ENCODE data around the gene RAPGEF1. TPM values are rescaled to one million over a fixed set of nuclear protein-coding genes. Genes with fewer than 3 reads are reported as not detected.

RAPGEF1 gene
- total and polyA plus RNA-seq, 2 of the 13 experiments (the other 11 are each of a cell fraction or from before 2014, with no cell fraction given), result 21.2 to 38.9 TPM

DNA sequence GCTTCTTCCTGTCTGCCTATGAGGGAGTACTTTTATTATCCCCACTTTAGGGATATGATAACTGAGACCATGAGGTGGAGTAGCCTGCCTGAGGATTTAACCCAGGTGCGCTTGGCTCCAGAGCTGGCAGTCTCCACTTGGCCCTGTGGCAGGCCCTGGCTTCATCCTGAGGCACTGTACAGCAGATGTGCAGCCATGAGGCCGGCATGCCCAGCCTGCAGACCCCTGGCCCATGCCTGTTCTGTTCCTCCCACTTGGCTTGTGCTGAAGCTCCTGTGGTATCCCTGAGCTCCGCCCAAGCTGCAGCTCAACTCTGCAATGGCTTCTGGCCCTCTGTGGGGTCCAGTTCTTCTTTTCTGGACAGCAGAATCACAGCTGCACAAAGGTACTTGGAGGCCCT is 31.8 kb upstream of the RAPGEF1 start:
- CTCF ChIA-PET (ENCODE audit: low intra/inter-chr PET ratio, low total read pairs), result no interaction called here
- Histone ChIP-seq H3K4me2 (ENCODE audit: low read depth, low read length) (no peak overlapping the region), H3K9me3 (ENCODE audit: low read length) (no peaks in the 10 kb centered on the region), H3K4me1 (ENCODE audit: insufficient read depth, low read length) (no peaks in the 10 kb centered on the region), H2AFZ (ENCODE audit: low read length) (no peak overlapping the region), H3K4me3 (replicated peaks in 1 of 3; ENCODE audit: insufficient read depth in 1 of 3, low read depth in 2 of 3, low read length in 3 of 3) (no peak overlapping the region), H3K9ac (ENCODE audit: insufficient read depth, low read depth, low read length) (no peak overlapping the region), H3K79me2 (ENCODE audit: insufficient read depth, low read length) (no peaks in the 10 kb centered on the region), H4K20me1 (ENCODE audit: insufficient read depth, low read length) (no peaks in the 10 kb centered on the region; the same call in 1 of the 2 replicates), H3K36me3 (replicated peaks in 1 of 2; ENCODE audit: control insufficient read depth in 1 of 2, insufficient read depth in 2 of 2, low read length in 2 of 2) (no peaks in the 10 kb centered on the region), H3K27me3 (ENCODE audit: control insufficient read depth in 1 of 2, insufficient read depth in 2 of 2, low read length in 2 of 2) (peaks cover 5 to 23% of the 10 kb centered on the region in 2 experiments; a peak in 3 of 5 replicates), H3K27ac (ENCODE audit: extremely low read length, insufficient read depth, low read length) (no peak overlapping the region)
- intact Hi-C loops (cut with micrococcal nuclease; ENCODE audit: unreplicated experiment) (no loop called here), in situ Hi-C loops (cut with HindIII; ENCODE audit: extremely low pct_ligation_motif_present, low pct_unique_long_range_greater_than_20kb) (no loop called here)
- TF ChIP-seq ZNF777 (CRISPR knock-in tag; IDR thresholded peaks at IDR 0.05), result no peak
- no peak for TF ChIP-seq MIER3 (CRISPR knock-in tag; IDR thresholded peaks at IDR 0.05; ENCODE audit: borderline replicate concordance)
- no peak for TF ChIP-seq NPAS2 (CRISPR knock-in tag; IDR thresholded peaks at IDR 0.05; ENCODE audit: borderline replicate concordance)
- TF ChIP-seq, protein P1, sequence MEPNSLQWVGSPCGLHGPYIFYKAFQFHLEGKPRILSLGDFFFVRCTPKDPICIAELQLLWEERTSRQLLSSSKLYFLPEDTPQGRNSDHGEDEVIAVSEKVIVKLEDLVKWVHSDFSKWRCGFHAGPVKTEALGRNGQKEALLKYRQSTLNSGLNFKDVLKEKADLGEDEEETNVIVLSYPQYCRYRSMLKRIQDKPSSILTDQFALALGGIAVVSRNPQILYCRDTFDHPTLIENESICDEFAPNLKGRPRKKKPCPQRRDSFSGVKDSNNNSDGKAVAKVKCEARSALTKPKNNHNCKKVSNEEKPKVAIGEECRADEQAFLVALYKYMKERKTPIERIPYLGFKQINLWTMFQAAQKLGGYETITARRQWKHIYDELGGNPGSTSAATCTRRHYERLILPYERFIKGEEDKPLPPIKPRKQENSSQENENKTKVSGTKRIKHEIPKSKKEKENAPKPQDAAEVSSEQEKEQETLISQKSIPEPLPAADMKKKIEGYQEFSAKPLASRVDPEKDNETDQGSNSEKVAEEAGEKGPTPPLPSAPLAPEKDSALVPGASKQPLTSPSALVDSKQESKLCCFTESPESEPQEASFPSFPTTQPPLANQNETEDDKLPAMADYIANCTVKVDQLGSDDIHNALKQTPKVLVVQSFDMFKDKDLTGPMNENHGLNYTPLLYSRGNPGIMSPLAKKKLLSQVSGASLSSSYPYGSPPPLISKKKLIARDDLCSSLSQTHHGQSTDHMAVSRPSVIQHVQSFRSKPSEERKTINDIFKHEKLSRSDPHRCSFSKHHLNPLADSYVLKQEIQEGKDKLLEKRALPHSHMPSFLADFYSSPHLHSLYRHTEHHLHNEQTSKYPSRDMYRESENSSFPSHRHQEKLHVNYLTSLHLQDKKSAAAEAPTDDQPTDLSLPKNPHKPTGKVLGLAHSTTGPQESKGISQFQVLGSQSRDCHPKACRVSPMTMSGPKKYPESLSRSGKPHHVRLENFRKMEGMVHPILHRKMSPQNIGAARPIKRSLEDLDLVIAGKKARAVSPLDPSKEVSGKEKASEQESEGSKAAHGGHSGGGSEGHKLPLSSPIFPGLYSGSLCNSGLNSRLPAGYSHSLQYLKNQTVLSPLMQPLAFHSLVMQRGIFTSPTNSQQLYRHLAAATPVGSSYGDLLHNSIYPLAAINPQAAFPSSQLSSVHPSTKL (CRISPR knock-in tag; IDR thresholded peaks at IDR 0.05), result no peak
- no peak for TF ChIP-seq RBAK (CRISPR knock-in tag; IDR thresholded peaks at IDR 0.05)
- no peak for TF ChIP-seq CBX5 (CRISPR knock-in tag; IDR thresholded peaks at IDR 0.05; ENCODE audit: borderline replicate concordance)
- TF ChIP-seq, protein P2, sequence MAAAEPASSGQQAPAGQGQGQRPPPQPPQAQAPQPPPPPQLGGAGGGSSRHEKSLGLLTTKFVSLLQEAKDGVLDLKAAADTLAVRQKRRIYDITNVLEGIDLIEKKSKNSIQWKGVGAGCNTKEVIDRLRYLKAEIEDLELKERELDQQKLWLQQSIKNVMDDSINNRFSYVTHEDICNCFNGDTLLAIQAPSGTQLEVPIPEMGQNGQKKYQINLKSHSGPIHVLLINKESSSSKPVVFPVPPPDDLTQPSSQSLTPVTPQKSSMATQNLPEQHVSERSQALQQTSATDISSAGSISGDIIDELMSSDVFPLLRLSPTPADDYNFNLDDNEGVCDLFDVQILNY (CRISPR knock-in tag; conservative IDR thresholded peaks at IDR 0.05), result no peak
- TF ChIP-seq, protein P3, sequence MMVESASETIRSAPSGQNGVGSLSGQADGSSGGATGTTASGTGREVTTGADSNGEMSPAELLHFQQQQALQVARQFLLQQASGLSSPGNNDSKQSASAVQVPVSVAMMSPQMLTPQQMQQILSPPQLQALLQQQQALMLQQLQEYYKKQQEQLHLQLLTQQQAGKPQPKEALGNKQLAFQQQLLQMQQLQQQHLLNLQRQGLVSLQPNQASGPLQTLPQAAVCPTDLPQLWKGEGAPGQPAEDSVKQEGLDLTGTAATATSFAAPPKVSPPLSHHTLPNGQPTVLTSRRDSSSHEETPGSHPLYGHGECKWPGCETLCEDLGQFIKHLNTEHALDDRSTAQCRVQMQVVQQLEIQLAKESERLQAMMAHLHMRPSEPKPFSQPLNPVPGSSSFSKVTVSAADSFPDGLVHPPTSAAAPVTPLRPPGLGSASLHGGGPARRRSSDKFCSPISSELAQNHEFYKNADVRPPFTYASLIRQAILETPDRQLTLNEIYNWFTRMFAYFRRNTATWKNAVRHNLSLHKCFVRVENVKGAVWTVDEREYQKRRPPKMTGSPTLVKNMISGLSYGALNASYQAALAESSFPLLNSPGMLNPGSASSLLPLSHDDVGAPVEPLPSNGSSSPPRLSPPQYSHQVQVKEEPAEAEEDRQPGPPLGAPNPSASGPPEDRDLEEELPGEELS (CRISPR knock-in tag; IDR thresholded peaks at IDR 0.05), result no peak
- no peak for TF ChIP-seq NR3C1 (CRISPR knock-in tag; IDR thresholded peaks at IDR 0.05)
- no peak for TF ChIP-seq EZH2 (conservative IDR thresholded peaks at IDR 0.05; ENCODE audit: low read depth, low read length)
- WGBS (ENCODE audit: low lambda C conversion rate), result 17% methylated on average over 2 of the region's 3 CpGs
- no TSS peak for BruUV-seq (replicated peaks)
- no peak for DNase-seq (ENCODE audit: low spot score)
- FAIRE-seq, result no peak
- no peak for ATAC-seq
- POLR2A ChIA-PET, result no interaction called here
